Measurements from ENCODE around the gene TUBA4A.

Gene TUBA4A

GRCh38 chr2:219253753-219254589, at the start of gene TUBA4A:
TSS of gene TUBA4A (minus strand) at chr2:219253918. CDS start at chr2:219253858, 60 bp downstream.
- Mint-ChIP-seq H3K4me3 (peak within 1 kb of the TSS; percentile 71 to 84), H3K9me3 (no peaks in the 10 kb centered on the region), H3K4me1 (peaks cover 59% of the 10 kb centered on the region)

GRCh38 chr2:219302412-219302968, 48.8 kb upstream of the TUBA4A start:
- Mint-ChIP-seq H3K4me3 (no peak overlapping the region), H3K4me1 (peaks cover 21% of the 10 kb centered on the region), H3K27ac (no peak overlapping the region), H3K9me3 (no peaks in the 10 kb centered on the region), H3K27me3 (peaks cover 62% of the 10 kb centered on the region)
- no peak for ATAC-seq
- DNase-seq = no peak

More at GRCh38 chr2:219253753-219254589, at the start of gene TUBA4A:
- peak; percentile 89 to 90 for DNase-seq
- peak within 1 kb of the TSS; percentile 95 to 97 for H3K27ac Mint-ChIP-seq
- H3K27me3 Mint-ChIP-seq = no peaks in the 10 kb centered on the region
- ATAC-seq = peak; percentile 80

DNA sequence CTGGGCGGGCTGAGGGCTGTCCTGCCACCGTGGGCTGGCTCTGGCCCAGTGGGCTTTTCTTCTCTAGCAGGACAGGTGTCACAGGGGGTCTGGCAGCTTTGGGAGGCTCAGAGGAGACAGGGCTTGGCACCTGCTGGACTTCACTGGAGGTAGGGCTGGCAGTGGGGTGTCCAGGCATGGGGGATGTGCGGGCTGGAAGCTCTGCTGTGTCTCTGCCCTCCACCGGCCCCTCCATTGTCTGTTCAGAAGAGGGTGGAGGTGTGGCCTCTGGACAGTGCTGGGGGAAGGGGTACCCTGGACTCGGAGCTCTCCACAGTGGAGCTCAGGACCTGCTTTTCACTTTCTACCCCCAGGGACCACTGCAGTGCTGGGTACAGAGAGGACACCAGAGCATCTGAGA, 46.3 kb upstream of the TUBA4A start:
- ATAC-seq (no peak), DNase-seq (no peak)
- Mint-ChIP-seq H3K27me3 (peaks cover 39% of the 10 kb centered on the region), H3K4me1 (peaks cover 43% of the 10 kb centered on the region), H3K9me3 (no peaks in the 10 kb centered on the region), H3K4me3 (no peak overlapping the region), H3K27ac (no peak overlapping the region)

DNA sequence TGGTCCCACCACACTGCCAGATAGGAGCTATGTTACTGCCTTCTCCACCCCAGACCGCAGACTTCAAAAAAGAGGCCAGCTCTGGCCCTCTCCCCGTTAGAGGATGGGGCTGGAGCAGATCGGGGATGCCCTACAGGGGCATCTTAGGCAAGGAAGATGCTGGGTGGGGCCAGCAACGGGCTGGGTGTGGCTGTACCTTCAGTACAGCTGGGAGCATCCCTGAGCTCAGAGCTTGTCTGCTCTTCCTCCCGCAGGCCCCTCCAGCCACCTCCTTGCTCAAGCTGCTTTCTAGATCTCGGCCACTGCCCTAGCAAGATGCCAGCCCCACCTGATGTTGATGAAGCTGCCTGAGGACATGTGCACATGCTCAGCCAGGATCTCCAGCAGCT, 45.6 kb upstream of the TUBA4A start:
- Mint-ChIP-seq H3K27ac (no peak overlapping the region), H3K27me3 (peaks cover 32% of the 10 kb centered on the region), H3K9me3 (no peaks in the 10 kb centered on the region), H3K4me3 (peak overlapping the region in 1 of 2 donors; percentile 65), H3K4me1 (peaks cover 48% of the 10 kb centered on the region)
- no peak for DNase-seq
- no peak for ATAC-seq

DNA sequence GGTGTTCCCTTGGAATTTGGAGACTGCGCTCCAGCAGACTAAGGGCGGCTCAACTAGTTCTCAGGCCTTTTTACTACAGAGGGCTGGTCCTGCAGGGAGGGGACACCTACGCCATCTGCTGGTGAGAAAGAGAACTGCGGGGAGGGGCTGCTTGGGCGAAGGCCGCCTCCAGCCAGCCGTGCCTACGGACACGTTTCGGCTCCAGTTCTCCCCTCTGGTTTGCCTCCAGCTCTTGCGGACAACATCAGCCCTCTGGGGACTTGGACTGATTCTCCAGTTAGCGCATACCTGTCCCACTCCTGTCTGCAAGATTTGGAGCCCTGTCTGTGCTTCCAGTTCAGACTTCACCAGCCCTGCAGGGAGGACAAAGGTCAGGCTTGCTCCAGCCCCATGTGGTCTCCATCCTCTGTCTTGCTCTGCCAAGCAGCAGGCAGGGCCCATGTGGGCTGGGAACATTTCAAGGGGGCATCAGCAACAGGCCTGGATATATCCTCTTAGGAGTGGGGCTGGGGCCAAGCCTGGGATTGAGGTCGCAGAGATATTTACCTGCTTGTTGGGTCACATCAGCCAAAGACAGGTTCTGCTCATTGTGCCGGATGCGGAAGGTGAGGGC, 45.1 kb upstream of the TUBA4A start:
- peak overlapping the region in 1 of 2 donors; percentile 65 for H3K4me3 Mint-ChIP-seq
- peak overlapping the region in 1 of 2 donors; percentile 51 for H3K27ac Mint-ChIP-seq
- peaks cover 30% of the 10 kb centered on the region for H3K27me3 Mint-ChIP-seq
- ATAC-seq = peak; percentile 64
- H3K4me1 Mint-ChIP-seq = peaks cover 53% of the 10 kb centered on the region
- no peaks in the 10 kb centered on the region for H3K9me3 Mint-ChIP-seq
- DNase-seq = peak; percentile 86 to 89

- H3K27me3 Mint-ChIP-seq = peaks cover 30% of the 10 kb centered on the region
- H3K4me1 Mint-ChIP-seq = peaks cover 57% of the 10 kb centered on the region
- H3K9me3 Mint-ChIP-seq = no peaks in the 10 kb centered on the region
- DNase-seq (no peak), ATAC-seq (no peak)
- no peak overlapping the region for H3K27ac Mint-ChIP-seq
- no peak overlapping the region for H3K4me3 Mint-ChIP-seq
Measured at GRCh38 chr2:219297766-219298456, 44.2 kb upstream of the TUBA4A start.

DNA sequence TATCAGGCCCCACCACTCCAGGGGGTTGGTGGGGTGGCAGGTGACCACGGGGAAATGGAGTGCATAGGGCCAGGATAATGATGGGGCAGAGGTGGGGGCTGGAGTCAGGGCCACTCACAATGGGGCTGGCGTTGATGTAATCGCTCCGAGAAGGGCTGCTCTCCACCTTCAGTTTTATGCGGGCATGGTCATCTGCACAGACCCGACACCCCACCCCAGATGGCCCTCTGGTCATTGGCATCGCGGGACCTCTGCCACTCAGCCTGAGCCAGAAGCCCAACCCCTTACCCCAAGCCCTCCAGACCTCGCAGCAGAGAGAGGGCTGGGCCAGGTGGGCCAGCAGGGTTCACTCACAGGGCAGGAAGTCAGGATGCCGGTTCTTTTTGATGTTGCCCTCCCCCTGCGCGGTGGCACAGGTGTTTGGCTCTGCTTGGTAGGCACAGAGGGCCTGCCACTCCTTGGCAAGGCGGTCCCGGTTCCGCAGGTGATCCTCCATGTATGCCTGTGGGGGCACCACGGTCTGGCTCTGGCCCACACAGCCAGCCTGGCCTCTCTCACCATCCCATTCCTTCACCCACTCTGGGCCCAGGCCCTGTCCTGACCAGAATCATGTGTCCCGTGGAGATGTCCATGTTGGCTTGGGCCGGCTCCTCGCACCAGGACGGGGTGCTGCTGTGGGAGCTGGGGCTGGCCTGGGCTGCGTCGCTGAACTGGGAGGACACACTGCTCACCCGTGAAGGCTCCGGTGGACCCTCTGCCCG, 43.1 kb upstream of the TUBA4A start:
- Mint-ChIP-seq H3K9me3 (no peaks in the 10 kb centered on the region), H3K27me3 (peaks cover 21% of the 10 kb centered on the region), H3K4me1 (peaks cover 57% of the 10 kb centered on the region), H3K4me3 (no peak overlapping the region), H3K27ac (no peak overlapping the region)
- no peak for DNase-seq
- ATAC-seq = no peak

GRCh38 chr2:219296142-219296541, 42.4 kb upstream of the TUBA4A start:
- no peak for ATAC-seq
- peaks cover 57% of the 10 kb centered on the region for H3K4me1 Mint-ChIP-seq

DNA sequence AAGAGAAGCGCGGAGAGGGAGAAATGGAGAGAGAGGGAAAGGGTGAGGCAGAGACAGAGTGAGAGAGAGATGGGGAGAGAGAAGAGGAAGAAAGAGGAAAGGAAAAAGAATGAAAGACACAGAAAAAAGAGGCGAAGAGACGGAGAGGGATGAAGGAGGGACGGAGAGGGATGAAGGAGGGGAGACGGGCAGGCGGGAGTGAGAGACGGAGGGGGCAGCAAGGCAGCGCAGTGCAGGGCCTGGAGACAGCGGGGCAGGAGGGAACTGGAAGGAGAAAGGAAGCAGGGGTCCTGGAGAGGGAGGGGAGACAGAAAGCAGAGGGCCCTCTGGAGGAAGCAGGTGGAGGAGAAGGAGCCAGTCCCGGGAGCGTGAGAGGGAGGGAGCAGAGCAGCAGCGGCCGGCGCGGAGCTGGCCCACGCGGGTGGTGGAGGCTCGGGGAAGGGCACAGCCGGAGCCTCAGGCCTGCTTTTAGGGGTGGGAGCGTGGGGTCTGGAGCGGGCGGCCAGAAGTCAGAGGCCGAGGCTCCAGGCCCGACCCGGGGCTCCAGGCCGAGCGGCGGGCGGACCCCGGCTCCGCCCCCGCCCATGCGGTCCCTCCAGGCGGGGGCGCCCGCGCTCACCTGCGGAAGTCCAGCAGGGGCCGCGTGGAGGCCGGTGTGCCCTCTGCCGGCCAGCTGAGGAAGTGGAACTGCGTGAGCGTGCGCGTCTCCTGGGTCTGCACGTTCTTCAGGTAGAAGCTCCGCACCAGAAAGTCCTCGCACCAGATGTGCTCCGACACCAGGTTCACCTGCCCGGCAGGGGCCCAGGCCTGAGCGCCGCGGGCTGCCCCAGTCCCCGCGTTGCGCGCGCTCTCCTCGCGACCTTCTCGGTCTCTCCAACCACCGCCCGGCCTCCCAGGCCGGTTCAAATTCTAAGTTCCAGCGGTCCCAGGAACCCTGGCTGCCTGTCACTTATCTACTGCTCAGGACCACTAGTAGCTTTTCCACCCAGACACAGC, 40.9 kb upstream of the TUBA4A start:
- ATAC-seq (peak; percentile 85), DNase-seq (peak; percentile 91 to 92)
- peak overlapping the region; percentile 77 for H3K4me3 Mint-ChIP-seq
- peak overlapping the region; percentile 50 to 85 for H3K27ac Mint-ChIP-seq
- no peaks in the 10 kb centered on the region for H3K9me3 Mint-ChIP-seq
- H3K27me3 Mint-ChIP-seq = peaks cover 2% of the 10 kb centered on the region
- H3K4me1 Mint-ChIP-seq = peaks cover 52% of the 10 kb centered on the region

More at GRCh38 chr2:219296142-219296541, 42.4 kb upstream of the TUBA4A start:
- DNase-seq = no peak
- H3K27ac Mint-ChIP-seq = no peak overlapping the region
- H3K27me3 Mint-ChIP-seq = peaks cover 14% of the 10 kb centered on the region
- no peak overlapping the region for H3K4me3 Mint-ChIP-seq
- H3K9me3 Mint-ChIP-seq = no peaks in the 10 kb centered on the region

GRCh38 chr2:219293736-219294231, 40.1 kb upstream of the TUBA4A start:
- peak overlapping the region; percentile 77 for H3K4me3 Mint-ChIP-seq
- H3K4me1 Mint-ChIP-seq = peaks cover 48% of the 10 kb centered on the region
- H3K27ac Mint-ChIP-seq = peak overlapping the region; percentile 37 to 85

GRCh38 chr2:219292616-219293015, 38.9 kb upstream of the TUBA4A start:
- H3K4me1 Mint-ChIP-seq = peaks cover 41% of the 10 kb centered on the region
- H3K4me3 Mint-ChIP-seq = no peak overlapping the region
- no peaks in the 10 kb centered on the region for H3K27me3 Mint-ChIP-seq
- no peak for DNase-seq
- no peaks in the 10 kb centered on the region for H3K9me3 Mint-ChIP-seq
- no peak for ATAC-seq
- H3K27ac Mint-ChIP-seq = no peak overlapping the region

More at GRCh38 chr2:219293736-219294231, 40.1 kb upstream of the TUBA4A start:
- Mint-ChIP-seq H3K9me3 (no peaks in the 10 kb centered on the region), H3K27me3 (no peaks in the 10 kb centered on the region)
- ATAC-seq = no peak
- peak in 1 of 2 donors; percentile 9 for DNase-seq

DNA sequence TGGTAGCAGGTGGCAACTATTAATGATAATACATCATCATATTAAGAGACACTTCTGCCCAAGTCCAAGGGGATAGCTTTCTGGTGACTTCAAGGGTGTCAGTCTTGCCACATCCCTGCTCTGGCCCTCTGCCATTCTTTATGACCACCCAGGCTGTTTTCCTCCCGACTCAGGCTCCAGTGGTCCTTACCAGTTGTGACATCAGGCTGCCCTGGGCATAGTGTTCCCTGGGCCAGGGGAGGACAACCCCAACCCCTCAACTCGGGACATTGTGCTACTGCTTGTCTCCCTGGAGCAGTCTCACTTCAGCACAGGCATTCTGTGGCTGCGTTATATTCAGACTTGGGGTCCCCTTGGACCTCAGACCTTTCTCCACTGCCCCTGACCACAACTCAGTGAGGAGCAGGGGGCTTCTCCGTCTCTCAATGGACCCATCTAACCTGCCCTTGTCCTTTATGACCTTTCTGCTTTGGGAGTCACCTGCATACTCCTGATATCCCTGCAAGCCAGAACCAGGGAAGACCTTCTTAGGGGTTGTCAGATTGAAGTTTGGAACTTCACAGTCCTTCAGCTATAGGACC, 38.3 kb upstream of the TUBA4A start:
- no peaks in the 10 kb centered on the region for H3K27me3 Mint-ChIP-seq
- H3K4me3 Mint-ChIP-seq = no peak overlapping the region
- DNase-seq (no peak), ATAC-seq (no peak)
- peaks cover 42% of the 10 kb centered on the region for H3K4me1 Mint-ChIP-seq
- H3K27ac Mint-ChIP-seq = no peak overlapping the region
- H3K9me3 Mint-ChIP-seq = no peaks in the 10 kb centered on the region

GRCh38 chr2:219291394-219291793, 37.7 kb upstream of the TUBA4A start:
- DNase-seq (no peak), ATAC-seq (no peak)
- Mint-ChIP-seq H3K27me3 (no peaks in the 10 kb centered on the region), H3K9me3 (no peaks in the 10 kb centered on the region), H3K4me3 (no peak overlapping the region), H3K4me1 (peaks cover 42% of the 10 kb centered on the region), H3K27ac (peak overlapping the region in 1 of 2 donors; percentile 38)

Measured in stimulated activated naive CD8-positive, alpha-beta T cell treated with anti-CD3 and anti-CD28 coated beads, Interleukin-15, amount 100 ng/mL, for 72 hours (primary cell).